Nephron (organoid): ENCODE data around the gene FASN.

Experiments
- H3K27ac Mint-ChIP-seq, 3 experiments: 2 replicates each; pipeline ENCODE4 v1.8.0; 2020; ENCODE audit warnings: mixed read lengths in 3 of 3, mild to moderate bottlenecking in 2 of 3, moderate library complexity in 1 of 3
- H3K27me3 Mint-ChIP-seq: 2 replicates; pipeline ENCODE4 v1.8.0; 2021; ENCODE audit warnings: low read depth, mild to moderate bottlenecking, moderate library complexity, mixed read lengths
- H3K36me3 Mint-ChIP-seq: 2 replicates; pipeline ENCODE4 v1.8.0; 2020; ENCODE audit warnings: low read depth, mixed read lengths
- H3K4me1 Mint-ChIP-seq: 2 replicates; pipeline ENCODE4 v1.8.0; 2020; ENCODE audit warnings: mixed read lengths
- H3K4me3 Mint-ChIP-seq, 3 experiments: 2 replicates each; pipeline ENCODE4 v1.8.0; 2020; ENCODE audit warnings: mild to moderate bottlenecking in 3 of 3, mixed read lengths in 3 of 3, moderate library complexity in 2 of 3
- H3K9me3 Mint-ChIP-seq: 2 replicates; pipeline ENCODE4 v1.8.0; 2020; ENCODE audit warnings: mixed read lengths
- CTCF ChIP-seq, 3 experiments: fragments of 200-600 bp; sonication (generic); IDR thresholded peaks; one replicate each; pipeline ENCODE4 v1.5.0; 2021; ENCODE audit warnings: antibody characterized with exemption in 3 of 3; ENCODE audit not compliant: unreplicated experiment in 3 of 3

The FASN gene

GRCh38 chr17:82101301-82101715, 3.3 kb upstream of the FASN start:
- H3K4me3 Mint-ChIP-seq = peak overlapping the region; percentile 57 to 68 (median 66)
- no peak for TF ChIP-seq CTCF (IDR thresholded peaks at IDR 0.05; ENCODE audit: unreplicated experiment in 3 of 3)
- H3K36me3 Mint-ChIP-seq = no peaks in the 10 kb centered on the region
- no peaks in the 10 kb centered on the region for H3K27me3 Mint-ChIP-seq
- no peaks in the 10 kb centered on the region for H3K9me3 Mint-ChIP-seq
- peaks cover 10% of the 10 kb centered on the region for H3K4me1 Mint-ChIP-seq
- H3K27ac Mint-ChIP-seq = peak overlapping the region in 2 of 3 experiments; percentile 42 to 59

GRCh38 chr17:82100502-82101298, 2.7 kb upstream of the FASN start:
- no peaks in the 10 kb centered on the region for H3K27me3 Mint-ChIP-seq
- peak overlapping the region in 2 of 3 experiments; percentile 54 to 62 for H3K27ac Mint-ChIP-seq
- H3K36me3 Mint-ChIP-seq = no peaks in the 10 kb centered on the region

GRCh38 chr17:82098939-82099763, 1.1 kb upstream of the FASN start:
- peak overlapping the region; percentile 70 to 79 (median 78) for H3K4me3 Mint-ChIP-seq
- H3K36me3 Mint-ChIP-seq = no peaks in the 10 kb centered on the region

More at GRCh38 chr17:82100502-82101298, 2.7 kb upstream of the FASN start:
- H3K9me3 Mint-ChIP-seq = no peaks in the 10 kb centered on the region
- peak overlapping the region; percentile 70 to 79 (median 78) for H3K4me3 Mint-ChIP-seq
- TF ChIP-seq CTCF (IDR thresholded peaks at IDR 0.05; ENCODE audit: unreplicated experiment in 3 of 3) = no peak
- peaks cover 6% of the 10 kb centered on the region for H3K4me1 Mint-ChIP-seq

GRCh38 chr17:82097919-82098168, 192 bp downstream of the FASN start:
- Mint-ChIP-seq H3K4me3 (peak overlapping the region; percentile 68 to 74 (median 72)), H3K4me1 (no peaks in the 10 kb centered on the region), H3K36me3 (peaks cover 5% of the 10 kb centered on the region), H3K9me3 (no peaks in the 10 kb centered on the region), H3K27me3 (no peaks in the 10 kb centered on the region), H3K27ac (no peak overlapping the region)
- TF ChIP-seq CTCF (IDR thresholded peaks at IDR 0.05; ENCODE audit: unreplicated experiment in 3 of 3) = no peak

More at GRCh38 chr17:82098939-82099763, 1.1 kb upstream of the FASN start:
- Mint-ChIP-seq H3K27me3 (no peaks in the 10 kb centered on the region), H3K9me3 (no peaks in the 10 kb centered on the region), H3K27ac (peak overlapping the region in 1 of 3 experiments; percentile 38), H3K4me1 (peaks cover 4% of the 10 kb centered on the region)
- no peak for TF ChIP-seq CTCF (IDR thresholded peaks at IDR 0.05; ENCODE audit: unreplicated experiment in 3 of 3)

- Mint-ChIP-seq H3K27ac (no peak overlapping the region), H3K36me3 (peaks cover 5% of the 10 kb centered on the region), H3K4me1 (no peaks in the 10 kb centered on the region), H3K4me3 (peak overlapping the region; percentile 75 to 77 (median 77)), H3K9me3 (no peaks in the 10 kb centered on the region), H3K27me3 (no peaks in the 10 kb centered on the region)
- no peak for TF ChIP-seq CTCF (IDR thresholded peaks at IDR 0.05; ENCODE audit: unreplicated experiment in 3 of 3)
Measured at GRCh38 chr17:82097184-82097918, 685 bp downstream of the FASN start.
